Cardiac fibroblast (primary cell): ENCODE results near the gene CCDC87.
A peak's percentile ranks its signal among the peaks of the same experiment; 100 is the strongest.

Experiments
- DNase-seq, 2 donors: peaks; one replicate each; pipeline versions ENCODE4 v3.0.0 to v3.0.0-alpha.2; 2010; ENCODE audit warnings: low read depth in 2 of 2
- H3K4me3 ChIP-seq, 2 donors: replicated peaks in 1 of 2; 1 replicate in 1 of 2; 2 replicates in 1 of 2; pipeline ENCODE4 v1.5.1; 2011; ENCODE audit warnings: low read depth in 2 of 2, low read length in 2 of 2, mild to moderate bottlenecking in 2 of 2, moderate library complexity in 1 of 2
- CTCF ChIP-seq: IDR thresholded peaks from one replicate; pipeline ENCODE4 v1.5.1; 2011; ENCODE audit warnings: low read depth, mild to moderate bottlenecking, low read length, inconsistent platforms

Gene CCDC87

GRCh38 chr11:66637557-66638176 lies 44.8 kb upstream of the CCDC87 start:
- no peak for TF ChIP-seq CTCF
- DNase-seq = no peak
- H3K4me3 ChIP-seq = peak overlapping the region; percentile 40 to 42

- H3K4me3 ChIP-seq = no peak overlapping the region
- DNase-seq = no peak
- no peak for TF ChIP-seq CTCF
Measured at GRCh38 chr11:66636411-66636810, 43.5 kb upstream of the CCDC87 start.

GRCh38 chr11:66632952-66633351 lies 40.1 kb upstream of the CCDC87 start:
- no peak for TF ChIP-seq CTCF
- no peak overlapping the region for H3K4me3 ChIP-seq
- no peak for DNase-seq

GRCh38 chr11:66631883-66632282 lies 39.0 kb upstream of the CCDC87 start:
- H3K4me3 ChIP-seq = no peak overlapping the region
- no peak for DNase-seq
- no peak for TF ChIP-seq CTCF

GRCh38 chr11:66629356-66629755 lies 36.5 kb upstream of the CCDC87 start:
- no peak for TF ChIP-seq CTCF
- no peak overlapping the region for H3K4me3 ChIP-seq
- DNase-seq = no peak

- H3K4me3 ChIP-seq = no peak overlapping the region
- no peak for DNase-seq
- TF ChIP-seq CTCF = no peak
Measured at GRCh38 chr11:66628061-66628603, 35.3 kb upstream of the CCDC87 start.

GRCh38 chr11:66626926-66627325 lies 34.1 kb upstream of the CCDC87 start:
- no peak for TF ChIP-seq CTCF
- no peak for DNase-seq
- no peak overlapping the region for H3K4me3 ChIP-seq
